ENCODE measurements around the gene DSC2.
"Not testable (repeated sequence)": the region's sequence is repeated elsewhere in the genome, so short reads cannot be mapped to it uniquely, and the experiment has no call there.

DSC2 gene

GRCh38 chr18:31102025-31102684 is at the start of gene DSC2:
Gene DSC2 (minus strand): TSS chr18:31102421. CDS start chr18:31101971, 450 bp downstream.
- DNase-seq = no peak

DNA sequence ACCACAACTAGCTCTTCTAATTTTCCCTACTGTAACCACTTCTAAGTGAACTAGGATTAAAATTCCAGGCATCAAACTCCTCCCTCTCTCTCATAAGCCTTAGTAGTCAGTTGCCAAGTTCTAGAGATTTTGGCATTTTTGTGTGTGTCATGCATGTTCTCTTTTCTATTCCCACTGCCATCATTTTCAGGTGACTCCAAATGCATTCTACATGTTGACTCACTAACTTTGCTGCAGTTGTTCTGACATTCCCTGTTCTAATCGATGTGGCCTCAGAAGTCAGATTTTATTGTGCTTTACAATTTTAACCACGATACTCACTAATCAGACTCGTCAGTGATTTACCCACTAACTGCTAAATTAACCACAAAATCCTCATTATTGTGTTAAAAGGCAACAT is 47.1 kb upstream of the DSC2 start:
- no peak for DNase-seq

DNA sequence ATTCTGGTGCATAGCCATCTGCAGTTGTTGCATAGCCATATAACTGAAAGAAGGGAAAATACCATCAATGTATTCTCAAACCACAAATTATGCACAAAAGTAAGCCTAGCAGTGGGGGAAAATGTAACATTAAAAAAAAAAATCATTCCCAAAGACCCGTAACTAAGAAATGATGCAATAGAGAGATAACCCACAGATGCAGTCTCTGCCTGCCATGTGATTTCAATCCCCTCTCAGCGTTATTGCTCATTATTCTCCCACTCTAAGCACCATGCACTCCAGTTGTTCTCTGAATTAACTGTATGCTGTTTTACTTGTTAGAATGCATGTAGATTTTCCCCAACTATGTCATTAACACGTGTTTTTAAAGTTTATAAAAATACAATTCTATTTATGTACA is 46.4 kb upstream of the DSC2 start:
- DNase-seq = no peak

DNA sequence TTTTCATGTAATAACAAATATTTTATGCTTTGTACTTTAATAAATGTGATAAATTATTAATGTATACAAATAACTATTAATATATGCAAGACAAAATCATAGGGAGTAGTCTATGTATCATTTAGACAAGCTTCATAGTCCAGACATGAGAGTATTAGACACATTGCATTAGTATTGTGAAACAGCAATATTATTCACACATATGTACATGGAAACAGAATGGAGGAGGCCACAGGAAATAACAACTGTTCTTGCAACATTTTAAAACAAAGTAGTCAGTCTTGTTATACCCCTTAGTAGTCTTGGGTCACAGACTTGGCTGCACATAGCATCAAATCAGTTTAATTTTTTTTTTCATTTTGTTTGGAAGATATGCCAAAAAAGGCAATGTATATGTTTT is 44.6 kb upstream of the DSC2 start:
- DNase-seq = no peak

- DNase-seq = no peak
Measured at GRCh38 chr18:31143025-31143424, 40.8 kb upstream of the DSC2 start.

DNA sequence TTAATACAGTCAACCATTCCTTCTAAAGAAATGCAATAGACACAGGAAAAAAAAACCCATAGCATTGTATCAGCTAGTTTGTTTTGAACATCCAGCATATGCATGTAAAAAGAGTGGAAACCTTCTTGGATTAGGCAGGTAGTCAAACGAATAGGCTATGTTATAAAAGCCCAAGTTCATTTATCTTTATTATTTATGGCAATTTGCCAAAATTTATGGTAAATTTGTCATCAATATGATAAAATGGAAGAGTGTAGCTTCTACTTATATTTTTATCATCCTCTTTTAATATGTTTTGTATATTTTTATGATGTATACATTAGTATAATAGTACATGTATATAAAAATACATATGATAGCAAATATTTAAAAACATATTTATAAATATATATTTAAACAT is 36.5 kb upstream of the DSC2 start:
- no peak for DNase-seq

GRCh38 chr18:31134988-31135529 is 32.8 kb upstream of the DSC2 start:
- DNase-seq = no peak

- DNase-seq = no peak
Measured at GRCh38 chr18:31129398-31130115, 27.3 kb upstream of the DSC2 start.

DNA sequence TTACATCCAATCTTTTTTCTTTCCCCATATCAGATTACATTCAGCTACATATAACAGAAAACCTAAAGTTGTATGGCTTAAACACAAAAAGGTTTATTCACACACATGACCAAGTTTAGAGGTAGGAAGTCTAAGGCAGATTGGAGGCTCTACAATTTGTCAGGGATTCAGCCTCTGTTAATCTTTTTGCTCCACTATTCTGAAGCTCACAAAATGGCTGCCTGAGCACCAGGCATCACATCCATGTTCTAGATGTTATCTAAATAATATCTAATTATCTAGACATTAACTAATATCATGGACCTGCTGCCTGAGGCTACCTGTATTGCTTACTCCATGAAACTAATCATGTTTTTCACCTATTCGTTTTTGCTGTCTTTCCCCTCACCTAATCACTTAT is 23.7 kb upstream of the DSC2 start:
- DNase-seq = no peak

DNA sequence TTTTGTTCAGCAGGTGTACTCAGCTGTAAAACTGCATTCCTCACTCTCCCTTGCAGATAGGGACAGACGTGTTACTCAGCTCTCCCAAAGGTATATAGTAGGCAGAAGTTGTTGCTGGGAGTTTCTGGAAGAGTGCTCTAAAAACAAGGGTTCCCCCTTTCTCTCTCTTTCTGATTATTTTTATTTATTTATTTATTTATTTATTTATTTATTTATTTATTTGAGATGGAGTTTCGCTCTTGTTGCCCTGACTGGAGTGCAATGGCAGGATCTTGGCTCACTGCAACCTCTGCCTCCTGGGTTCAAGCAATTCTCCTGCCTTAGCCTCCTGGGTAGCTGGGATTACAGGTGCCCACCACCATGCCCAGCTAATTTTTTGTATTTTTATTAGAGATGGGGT is 20.9 kb upstream of the DSC2 start:
- not testable (repeated sequence) for DNase-seq

DNA sequence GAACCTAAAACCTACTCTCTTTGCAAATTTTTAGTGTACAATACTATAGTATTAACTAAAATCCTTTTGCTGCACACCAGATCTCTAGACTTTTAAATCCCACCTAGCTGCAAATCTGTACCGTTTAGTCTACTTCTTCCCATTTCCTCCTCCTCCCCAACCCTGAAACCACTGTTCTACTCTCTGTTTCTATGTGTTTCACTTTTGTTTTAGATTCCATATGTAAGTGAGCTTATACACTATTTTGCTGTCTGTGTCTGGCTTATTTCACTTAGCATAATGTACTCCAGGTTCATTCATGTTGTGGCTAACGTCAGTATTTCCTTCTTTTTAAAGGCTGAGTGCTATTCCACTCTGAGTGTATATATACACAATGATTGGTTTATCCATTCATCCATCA is 18.4 kb upstream of the DSC2 start:
- no peak for DNase-seq

- DNase-seq = no peak
Measured at GRCh38 chr18:31116853-31117595, 14.8 kb upstream of the DSC2 start.

- no peak for DNase-seq
Measured at GRCh38 chr18:31112804-31113203, 10.6 kb upstream of the DSC2 start.

DNA sequence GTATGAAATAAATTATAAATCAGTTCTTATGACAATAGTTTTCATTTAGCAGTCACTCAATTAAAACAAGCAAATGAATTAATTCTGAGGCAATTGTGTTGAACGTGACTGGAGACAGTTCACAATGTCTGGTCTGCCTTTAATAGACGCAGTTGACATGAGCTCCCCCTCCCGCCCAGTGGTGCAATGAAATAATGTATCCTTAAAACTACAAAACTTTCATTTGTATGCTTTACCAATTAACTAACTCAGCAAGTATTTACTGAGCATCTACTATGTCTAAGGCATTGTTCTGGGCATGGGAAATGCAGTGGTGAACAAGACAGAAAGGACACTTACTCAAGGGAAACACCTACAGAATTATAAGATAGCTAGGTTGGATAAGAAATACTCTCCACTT is 3.5 kb upstream of the DSC2 start:
- no peak for DNase-seq

DNA sequence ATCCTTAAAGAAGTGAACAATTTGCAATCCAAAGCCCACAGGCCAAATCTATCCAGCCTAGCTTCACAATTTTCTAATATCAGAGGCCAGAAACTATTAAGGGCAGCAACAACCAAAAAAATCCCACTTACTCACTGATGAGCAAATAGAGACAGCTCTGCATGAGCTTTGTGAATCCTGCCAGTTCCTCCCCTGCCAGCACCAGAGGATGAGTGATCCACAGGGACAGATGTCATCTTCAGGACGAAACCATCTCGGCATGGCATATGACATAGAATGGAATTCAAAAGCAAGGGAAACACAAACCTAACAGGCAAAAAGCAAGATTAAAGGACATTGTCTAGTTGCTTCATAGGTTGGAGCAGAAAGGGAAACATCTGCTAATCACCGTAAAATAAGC is 2.2 kb upstream of the DSC2 start:
- DNase-seq = no peak

DNA sequence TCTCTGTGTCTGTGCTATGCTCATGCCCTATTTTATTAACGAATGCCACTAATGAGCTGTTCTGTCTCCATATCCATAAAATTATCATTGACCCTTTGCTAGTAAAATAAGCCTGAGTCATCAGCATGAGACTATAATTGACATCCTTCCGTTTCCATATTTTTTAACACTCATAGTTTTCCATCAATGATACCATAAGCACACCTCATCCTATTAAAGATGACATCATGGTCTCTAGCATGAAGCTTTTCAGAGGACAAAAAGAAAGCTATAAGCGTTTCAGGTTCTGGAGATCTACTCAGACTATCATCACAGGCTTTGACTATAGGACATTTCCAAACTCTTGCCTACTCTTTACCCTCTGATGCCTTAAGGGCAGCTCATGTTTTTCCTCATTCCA is 1.2 kb upstream of the DSC2 start:
- DNase-seq = no peak

DNA sequence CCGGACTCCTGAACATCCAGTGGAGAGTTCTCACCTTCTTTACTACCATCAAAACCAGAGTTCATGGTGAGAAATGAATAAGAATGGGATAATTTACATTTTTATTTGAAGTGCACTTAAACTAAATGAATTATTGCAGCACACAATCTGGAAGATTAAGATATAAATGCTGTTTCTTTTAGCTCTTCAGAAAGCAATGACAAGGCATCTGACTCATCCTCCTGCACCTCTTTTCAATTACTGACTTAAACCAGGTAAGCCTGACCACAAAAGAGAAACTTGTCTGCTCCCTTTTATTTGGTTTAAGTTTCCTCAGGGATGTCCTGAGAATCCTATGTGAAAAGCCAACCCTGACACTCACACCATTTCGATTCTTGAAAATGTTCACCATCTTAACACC is 720 bp upstream of the DSC2 start:
- no peak for DNase-seq

GRCh38 chr18:31101183-31102024 is 817 bp downstream of the DSC2 start:
- no peak for DNase-seq

- DNase-seq = no peak
Measured at GRCh38 chr18:31100436-31101182, 1.6 kb downstream of the DSC2 start.

DNA sequence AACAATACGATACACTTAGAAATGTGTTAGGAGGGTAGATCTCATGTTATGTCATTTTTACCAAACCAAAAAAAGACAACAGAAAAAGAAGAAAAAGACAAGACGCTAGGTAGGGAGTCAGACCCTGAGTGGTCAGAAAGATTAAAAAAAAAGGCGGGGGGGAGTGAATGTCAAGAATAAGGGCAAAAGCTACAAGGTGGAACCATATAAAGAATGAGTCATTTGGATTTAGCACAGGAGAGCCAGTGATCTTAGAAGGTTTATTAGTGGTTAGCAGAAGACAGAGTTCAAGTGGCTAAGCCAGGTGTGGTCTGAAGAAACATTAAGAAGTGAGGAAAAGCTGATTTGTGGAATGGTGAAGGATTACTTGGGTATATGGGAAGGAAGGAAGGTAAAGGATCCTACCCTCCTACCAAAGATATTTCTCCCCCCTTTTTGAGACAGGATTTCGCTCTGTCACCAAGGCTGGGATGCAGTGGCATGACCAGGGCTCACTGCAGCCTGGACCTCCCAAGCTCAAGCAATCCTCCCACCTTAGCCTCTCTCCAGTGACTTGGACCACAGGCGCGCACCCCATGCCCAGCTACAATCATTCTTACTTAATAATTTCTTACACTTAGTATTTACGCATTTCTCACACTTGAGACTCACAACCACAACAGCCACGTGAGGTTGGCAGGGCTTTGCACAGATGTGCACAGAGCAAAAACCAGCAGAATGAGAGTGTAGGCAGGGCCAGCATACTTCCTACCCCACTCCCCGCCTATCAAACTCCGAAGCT is 2.6 kb downstream of the DSC2 start:
- DNase-seq = no peak

GRCh38 chr18:31098878-31099277 is 3.3 kb downstream of the DSC2 start:
- no peak for DNase-seq

All from NCI-H446 treated with DMSO at 0.1 percent for 48 hours (cell line).